Endothelial cell of umbilical vein (primary cell): ENCODE results near the gene POP5. TPM values are rescaled to one million over a fixed set of nuclear protein-coding genes. Genes with fewer than 3 reads are reported as not detected.

Experiments used
- BruUV-seq: library from RNA; stranded (reverse); fragments of 400-500 nt; replicated peaks from 2 replicates; lab custom pipeline; 2021; lab: Mats Ljungman, UMichigan
- CTCF ChIA-PET: fragments of 300-600, 350-600 bp; sonication (Branson Sonifier 250); formaldehyde crosslinking; loops from one replicate; lab custom pipeline; 2021; ENCODE audit warnings: antibody characterized with exemption, inconsistent platforms; lab: Charles Lee
- POLR2A ChIA-PET: fragments of 300-600, 350-600 bp; sonication (Branson Sonifier 250); formaldehyde crosslinking; loops from one replicate; lab custom pipeline; 2021; ENCODE audit warnings: antibody characterized with exemption, inconsistent platforms; lab: Charles Lee
- DNase-seq: peaks from one replicate; pipeline ENCODE4 v3.0.0-alpha.2; 2011; ENCODE audit warnings: low read depth, low spot score
- FAIRE-seq: peaks from 2 replicates; lab custom pipeline; 2011; peaks lifted over from hg19 to GRCh38; lab: Jason Lieb, UNC
- H2AFZ ChIP-seq: 2 replicates; pipeline ENCODE4 v1.6.0; 2012; ENCODE audit warnings: low read depth, low read length, control low read depth, inconsistent platforms
- H3K27ac ChIP-seq: 2 replicates; pipeline ENCODE4 v1.5.1; 2011; ENCODE audit warnings: low read depth, mild to moderate bottlenecking, control low read depth, low read length, moderate library complexity; ENCODE audit not compliant: insufficient read depth
- H3K27me3 ChIP-seq, 2 experiments: 2 replicates each; pipeline versions ENCODE4 v1.6.0 to v1.6.1; 2011; ENCODE audit warnings: low read length in 2 of 2, mixed read lengths in 1 of 2; ENCODE audit not compliant: control insufficient read depth in 2 of 2, insufficient read depth in 2 of 2
- H3K36me3 ChIP-seq, 2 experiments: 2 replicates in 1 of 2; 3 replicates in 1 of 2; pipeline ENCODE4 v1.5.1; 2011; ENCODE audit warnings: low read length in 2 of 2, mild to moderate bottlenecking in 1 of 2, moderate library complexity in 1 of 2; ENCODE audit not compliant: control insufficient read depth in 2 of 2, insufficient read depth in 2 of 2; ENCODE audit errors: extremely low read depth in 1 of 2
- H3K4me1 ChIP-seq: 3 replicates; pipeline ENCODE4 v1.5.1; 2011; ENCODE audit warnings: mild to moderate bottlenecking, low read length; ENCODE audit not compliant: control insufficient read depth, insufficient read depth; ENCODE audit errors: extremely low read depth
- H3K4me2 ChIP-seq: 2 replicates; pipeline ENCODE4 v1.6.1; 2011; ENCODE audit warnings: low read length, control low read depth, mixed read lengths; ENCODE audit not compliant: insufficient read depth
- H3K4me3 ChIP-seq, 3 experiments: fragments of 200-600 bp in 1 of 3; sonication (generic), shearing (Covaris generic) in 1 of 3; replicated peaks in 1 of 3; 2 replicates each; pipeline ENCODE4 v1.5.1; 2011 to 2016; ENCODE audit warnings: control low read depth in 3 of 3, low read length in 3 of 3, mild to moderate bottlenecking in 2 of 3, inconsistent platforms in 1 of 3, low read depth in 1 of 3, moderate library complexity in 1 of 3; ENCODE audit not compliant: insufficient read depth in 1 of 3
- H3K79me2 ChIP-seq: 2 replicates; pipeline ENCODE4 v1.6.0; 2012; ENCODE audit warnings: low read length, inconsistent platforms; ENCODE audit not compliant: control insufficient read depth, insufficient read depth
- H3K9ac ChIP-seq: replicated peaks from 2 replicates; pipeline ENCODE3; 2011; ENCODE audit warnings: low read length, control low read depth; ENCODE audit not compliant: insufficient read depth; ENCODE audit errors: extremely low read depth
- H3K9me1 ChIP-seq: replicated peaks from 3 replicates; pipeline ENCODE4 v1.6.0; 2011; ENCODE audit warnings: mild to moderate bottlenecking, low read length; ENCODE audit not compliant: control insufficient read depth, insufficient read depth; ENCODE audit errors: extremely low read depth
- H3K9me3 ChIP-seq: replicated peaks from 2 replicates; pipeline ENCODE4 v1.5.1; 2012; ENCODE audit warnings: low read length, inconsistent platforms; ENCODE audit not compliant: control insufficient read depth, insufficient read depth
- H4K20me1 ChIP-seq: replicated peaks from 2 replicates; pipeline ENCODE3; 2011; ENCODE audit warnings: mild to moderate bottlenecking, low read length; ENCODE audit not compliant: control insufficient read depth, insufficient read depth; ENCODE audit errors: extremely low read depth
- EZH2 ChIP-seq: IDR thresholded peaks from 2 replicates; pipeline ENCODE4 v1.6.1; 2012; ENCODE audit warnings: borderline replicate concordance, low read depth, mild to moderate bottlenecking, moderate library complexity, low read length, inconsistent platforms; ENCODE audit not compliant: severe bottlenecking
- FOS ChIP-seq: IDR thresholded peaks from 2 replicates; pipeline ENCODE4 v1.6.1; 2011; ENCODE audit warnings: mild to moderate bottlenecking, low read length, moderate library complexity, borderline replicate concordance; ENCODE audit not compliant: insufficient read depth
- GATA2 ChIP-seq: IDR thresholded peaks from 2 replicates; pipeline ENCODE4 v1.7.0; 2011; ENCODE audit warnings: low read depth, mild to moderate bottlenecking, moderate library complexity, mixed read lengths, low read length; ENCODE audit not compliant: insufficient read length, insufficient read depth
- JUN ChIP-seq: IDR thresholded peaks from 2 replicates; pipeline ENCODE4 v1.6.1; 2011; ENCODE audit warnings: borderline replicate concordance, low read depth; ENCODE audit not compliant: insufficient read length, insufficient read depth
- MYC ChIP-seq: IDR thresholded peaks from one replicate; pipeline ENCODE4 v1.6.1; 2011; ENCODE audit warnings: mild to moderate bottlenecking, low read depth, low read length
- POLR2A ChIP-seq: IDR thresholded peaks from 2 replicates; pipeline ENCODE4 v1.6.1; 2012; ENCODE audit warnings: low read depth, mild to moderate bottlenecking, control low read depth, low read length
- POLR2AphosphoS5 ChIP-seq: IDR thresholded peaks from 2 replicates; pipeline ENCODE4 v1.6.1; 2012; ENCODE audit warnings: low read depth, mild to moderate bottlenecking, control low read depth, low read length, moderate library complexity; ENCODE audit not compliant: insufficient read depth
- dilution Hi-C: fragments of 300-500 bp; cut with MboI; formaldehyde crosslinking; loops from one replicate; pipeline ENCODE4 v1.15.0; 2019; ENCODE audit warnings: low sequenced_read_pairs; ENCODE audit not compliant: extremely low pct_ligation_motif_present
- intact Hi-C: fragments of 100-400 bp; cut with micrococcal nuclease; formaldehyde crosslinking; loops from one replicate; pipeline ENCODE4 v1.10.0; 2022
- polyA plus RNA-seq, 4 experiments: library from polyadenylated mRNA; depleted of rRNA in 3 of 4; stranded (reverse) in 3 of 4; unstranded in 1 of 4; fragments of >200 nt; gene quantifications; 2 replicates each; pipeline versions ENCODE4 v1.2.1 to v1.2.3, GENCODE V29; 2011 to 2012; ENCODE audit warnings: missing spikeins in 1 of 4
- total RNA-seq: library from RNA; stranded (reverse); gene quantifications from 2 replicates; pipeline ENCODE4 v1.2.3, GENCODE V29; 2021
- TF ChIP-seq, protein P1 (sequence below), 2 donors: IDR thresholded peaks; 1 replicate in 1 of 2; 2 replicates in 1 of 2; pipeline ENCODE4 v1.5.1; 2011; ENCODE audit warnings: low read length in 2 of 2, mild to moderate bottlenecking in 2 of 2, moderate library complexity in 2 of 2, control low read depth in 1 of 2, inconsistent platforms in 1 of 2, low read depth in 1 of 2; ENCODE audit not compliant: insufficient read depth in 1 of 2; ENCODE audit errors: extremely low read depth in 1 of 2
- TF ChIP-seq, protein P2 (sequence below): IDR thresholded peaks from 2 replicates; pipeline ENCODE4 v1.6.1; 2011; ENCODE audit not compliant: insufficient read depth, insufficient read length

POP5 gene
- total and polyA plus RNA-seq, 2 donors (not counting 3 experiments of a cell fraction or from before 2014, with no cell fraction given), result 25.7 to 60.2 TPM

DNA sequence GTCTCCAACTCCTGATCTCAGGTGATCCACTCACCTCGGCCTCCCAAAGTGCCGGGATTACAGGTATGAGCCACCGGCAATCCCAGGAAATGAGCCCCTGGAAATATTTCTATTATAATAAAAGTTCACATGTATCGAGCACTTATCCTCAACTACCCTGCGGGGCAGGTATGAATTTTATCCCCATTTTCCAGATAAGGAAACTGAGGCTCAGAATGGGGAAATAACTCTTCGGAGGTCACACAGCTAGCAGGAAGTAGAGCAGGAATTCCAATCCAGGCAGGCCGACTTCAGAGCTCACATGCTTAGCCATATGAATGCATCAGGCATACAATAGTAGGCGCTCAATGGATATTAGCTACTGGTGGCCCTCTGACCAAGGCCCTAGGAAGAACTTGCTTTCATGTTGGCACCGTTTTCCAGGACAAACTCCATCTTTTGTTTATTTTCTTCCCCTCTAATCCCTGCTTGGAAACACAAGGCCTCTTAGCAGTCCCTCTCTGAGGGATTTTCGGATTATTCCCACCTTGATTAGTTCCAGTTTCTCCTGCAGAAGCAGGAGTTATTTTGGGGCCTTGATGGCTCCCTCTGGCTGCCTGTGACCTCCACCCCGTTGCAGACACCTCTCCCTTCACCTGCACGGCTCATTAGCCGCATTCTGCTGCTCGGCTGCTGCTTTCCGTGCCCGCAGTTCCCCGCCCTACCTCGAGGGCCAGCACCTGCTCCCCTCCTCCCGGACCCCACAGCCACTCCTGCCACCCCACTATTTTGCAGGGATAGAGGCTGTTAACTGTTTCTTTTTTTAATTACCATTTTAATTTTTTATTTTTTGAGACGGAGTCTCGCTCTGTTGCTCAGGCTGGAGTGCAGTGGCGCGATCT is 18.7 kb upstream of the POP5 start:
- H3K79me2 ChIP-seq, result no peaks in the 10 kb centered on the region
- dilution Hi-C loops (no loop called here), intact Hi-C loops (no loop called here)
- no peaks in the 10 kb centered on the region for H3K9me1 ChIP-seq
- no peak overlapping the region for H2AFZ ChIP-seq
- H3K9me3 ChIP-seq, result no peaks in the 10 kb centered on the region
- H3K9ac ChIP-seq, result no peak overlapping the region
- H3K4me3 ChIP-seq, result no peak overlapping the region
- DNase-seq, result no peak
- no peaks in the 10 kb centered on the region for H3K36me3 ChIP-seq
- POLR2A ChIA-PET, result no interaction called here
- no peak for FAIRE-seq
- no TSS peak for BruUV-seq
- CTCF ChIA-PET, result interaction anchor here (1.0 kb wide), 1 partner anchor 311 kb away, joined by 3 read pairs; no protein-coding TSS in a partner anchor
- H3K4me2 ChIP-seq, result no peak overlapping the region
- H4K20me1 ChIP-seq, result no peaks in the 10 kb centered on the region
- TF ChIP-seq FOS (no peak), JUN (no peak), GATA2 (no peak), MYC (no peak), POLR2AphosphoS5 (no peak), EZH2 (no peak), POLR2A (no peak)
- TF ChIP-seq, protein P1, sequence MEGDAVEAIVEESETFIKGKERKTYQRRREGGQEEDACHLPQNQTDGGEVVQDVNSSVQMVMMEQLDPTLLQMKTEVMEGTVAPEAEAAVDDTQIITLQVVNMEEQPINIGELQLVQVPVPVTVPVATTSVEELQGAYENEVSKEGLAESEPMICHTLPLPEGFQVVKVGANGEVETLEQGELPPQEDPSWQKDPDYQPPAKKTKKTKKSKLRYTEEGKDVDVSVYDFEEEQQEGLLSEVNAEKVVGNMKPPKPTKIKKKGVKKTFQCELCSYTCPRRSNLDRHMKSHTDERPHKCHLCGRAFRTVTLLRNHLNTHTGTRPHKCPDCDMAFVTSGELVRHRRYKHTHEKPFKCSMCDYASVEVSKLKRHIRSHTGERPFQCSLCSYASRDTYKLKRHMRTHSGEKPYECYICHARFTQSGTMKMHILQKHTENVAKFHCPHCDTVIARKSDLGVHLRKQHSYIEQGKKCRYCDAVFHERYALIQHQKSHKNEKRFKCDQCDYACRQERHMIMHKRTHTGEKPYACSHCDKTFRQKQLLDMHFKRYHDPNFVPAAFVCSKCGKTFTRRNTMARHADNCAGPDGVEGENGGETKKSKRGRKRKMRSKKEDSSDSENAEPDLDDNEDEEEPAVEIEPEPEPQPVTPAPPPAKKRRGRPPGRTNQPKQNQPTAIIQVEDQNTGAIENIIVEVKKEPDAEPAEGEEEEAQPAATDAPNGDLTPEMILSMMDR (IDR thresholded peaks at IDR 0.05; ENCODE audit: extremely low read depth in 1 of 2, insufficient read depth in 1 of 2, low read depth in 1 of 2, low read length in 2 of 2), result no peak
- TF ChIP-seq, protein P2, sequence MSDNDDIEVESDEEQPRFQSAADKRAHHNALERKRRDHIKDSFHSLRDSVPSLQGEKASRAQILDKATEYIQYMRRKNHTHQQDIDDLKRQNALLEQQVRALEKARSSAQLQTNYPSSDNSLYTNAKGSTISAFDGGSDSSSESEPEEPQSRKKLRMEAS, result no peak
- no peaks in the 10 kb centered on the region for H3K4me1 ChIP-seq
- H3K27me3 ChIP-seq, result peaks cover 0 to 3% of the 10 kb centered on the region in 2 experiments
- no peak overlapping the region for H3K27ac ChIP-seq
